ENCODE data around the gene RBM12. TPM values are rescaled to one million over a fixed set of nuclear protein-coding genes. Genes with fewer than 3 reads are reported as not detected.

RBM12 gene, protein sequence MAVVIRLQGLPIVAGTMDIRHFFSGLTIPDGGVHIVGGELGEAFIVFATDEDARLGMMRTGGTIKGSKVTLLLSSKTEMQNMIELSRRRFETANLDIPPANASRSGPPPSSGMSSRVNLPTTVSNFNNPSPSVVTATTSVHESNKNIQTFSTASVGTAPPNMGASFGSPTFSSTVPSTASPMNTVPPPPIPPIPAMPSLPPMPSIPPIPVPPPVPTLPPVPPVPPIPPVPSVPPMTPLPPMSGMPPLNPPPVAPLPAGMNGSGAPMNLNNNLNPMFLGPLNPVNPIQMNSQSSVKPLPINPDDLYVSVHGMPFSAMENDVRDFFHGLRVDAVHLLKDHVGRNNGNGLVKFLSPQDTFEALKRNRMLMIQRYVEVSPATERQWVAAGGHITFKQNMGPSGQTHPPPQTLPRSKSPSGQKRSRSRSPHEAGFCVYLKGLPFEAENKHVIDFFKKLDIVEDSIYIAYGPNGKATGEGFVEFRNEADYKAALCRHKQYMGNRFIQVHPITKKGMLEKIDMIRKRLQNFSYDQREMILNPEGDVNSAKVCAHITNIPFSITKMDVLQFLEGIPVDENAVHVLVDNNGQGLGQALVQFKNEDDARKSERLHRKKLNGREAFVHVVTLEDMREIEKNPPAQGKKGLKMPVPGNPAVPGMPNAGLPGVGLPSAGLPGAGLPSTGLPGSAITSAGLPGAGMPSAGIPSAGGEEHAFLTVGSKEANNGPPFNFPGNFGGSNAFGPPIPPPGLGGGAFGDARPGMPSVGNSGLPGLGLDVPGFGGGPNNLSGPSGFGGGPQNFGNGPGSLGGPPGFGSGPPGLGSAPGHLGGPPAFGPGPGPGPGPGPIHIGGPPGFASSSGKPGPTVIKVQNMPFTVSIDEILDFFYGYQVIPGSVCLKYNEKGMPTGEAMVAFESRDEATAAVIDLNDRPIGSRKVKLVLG
- total RNA-seq, result 39.8 and 40.2 TPM in 2 replicates

DNA sequence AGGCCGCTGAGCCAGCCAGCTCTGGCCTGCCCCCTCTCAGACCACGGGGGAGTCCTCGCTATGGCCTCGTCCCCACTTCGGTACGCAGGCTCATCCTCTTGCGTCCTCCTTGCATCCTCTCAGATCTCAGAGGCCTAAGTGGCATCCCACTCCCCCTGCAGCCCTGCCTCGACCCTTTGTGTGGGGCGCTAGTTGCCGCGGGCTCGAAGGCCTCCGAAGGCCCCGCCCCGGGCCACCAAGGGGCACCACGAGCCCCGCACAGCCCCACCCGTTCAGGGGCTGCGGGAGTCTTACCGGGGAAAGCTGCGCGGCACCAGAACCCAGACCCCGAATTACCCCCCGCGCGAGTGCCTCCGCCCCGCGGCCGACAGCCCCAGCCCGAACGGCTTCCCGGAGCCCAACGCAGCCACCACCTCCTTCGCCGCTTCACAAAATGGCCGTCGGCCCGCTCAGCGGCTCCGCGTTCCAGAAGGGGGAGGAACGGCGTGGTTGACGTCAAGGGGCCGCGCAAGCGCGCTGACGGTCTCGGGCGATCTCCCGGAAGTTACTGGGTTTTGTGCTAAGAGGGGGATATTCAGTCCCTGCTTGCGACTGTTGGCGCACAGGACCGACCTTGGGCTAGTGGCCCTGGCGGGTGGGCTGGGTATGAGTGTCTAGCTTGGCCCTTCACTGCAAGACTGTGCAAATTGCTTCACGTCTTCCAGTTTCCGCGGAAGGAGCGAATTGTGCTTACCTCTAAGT is at the start of gene RBM12, which contains the start of gene CPNE1:
TSS of gene RBM12 (minus strand) at position 435 of the 741 bp plus-strand sequence. CDS start 9,578 bp downstream, outside the sequence.
TSS of gene CPNE1 (minus strand) at position 435 of the 741 bp plus-strand sequence. CDS start 31,977 bp downstream, outside the sequence.

DNA sequence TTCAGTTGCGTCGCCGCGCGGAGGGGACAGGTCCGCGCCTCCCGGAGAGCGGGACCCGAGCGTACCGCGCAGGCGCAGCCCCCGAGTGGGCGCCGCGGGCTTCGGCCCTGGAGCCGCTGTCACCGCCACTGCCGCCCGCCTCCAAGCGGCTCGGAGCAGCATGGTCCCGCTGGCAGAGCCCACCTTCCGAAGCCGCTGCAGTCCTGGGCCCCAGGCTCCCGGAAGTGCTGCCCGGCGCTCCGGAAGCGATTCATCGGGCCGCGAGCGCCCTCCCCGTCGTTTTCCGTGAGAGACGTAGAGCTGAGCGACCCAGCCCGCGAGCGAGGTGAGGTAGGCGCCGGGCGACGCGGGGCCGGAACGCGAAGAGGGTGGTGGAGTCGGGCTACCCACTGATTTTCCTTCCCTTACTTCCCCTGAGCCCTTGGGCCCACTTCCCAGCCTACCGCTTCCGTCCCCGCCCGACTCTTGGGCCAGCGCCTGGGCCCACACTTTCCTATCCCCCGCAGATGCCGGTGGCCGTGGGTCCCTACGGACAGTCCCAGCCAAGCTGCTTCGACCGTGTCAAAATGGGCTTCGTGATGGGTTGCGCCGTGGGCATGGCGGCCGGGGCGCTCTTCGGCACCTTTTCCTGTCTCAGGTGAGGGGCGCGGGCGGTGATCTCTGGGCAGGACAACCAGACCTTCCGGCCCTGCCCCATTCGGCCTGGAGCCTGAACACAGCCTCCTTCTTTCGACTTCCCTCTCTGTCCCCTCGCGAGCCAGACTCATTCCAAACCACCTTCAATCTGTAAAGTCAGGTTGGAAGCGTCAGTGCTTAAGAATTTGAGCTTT is 34.6 kb upstream of the RBM12 start, which contains the start of the genes NFS1 and ROMO1:
TSS of gene NFS1 (minus strand) at position 226 of the 830 bp plus-strand sequence. CDS start at position 162, 64 bp downstream.
TSS of gene ROMO1 (plus strand) at position 279 of the 830 bp plus-strand sequence. CDS start at position 507, 228 bp downstream.

DNA sequence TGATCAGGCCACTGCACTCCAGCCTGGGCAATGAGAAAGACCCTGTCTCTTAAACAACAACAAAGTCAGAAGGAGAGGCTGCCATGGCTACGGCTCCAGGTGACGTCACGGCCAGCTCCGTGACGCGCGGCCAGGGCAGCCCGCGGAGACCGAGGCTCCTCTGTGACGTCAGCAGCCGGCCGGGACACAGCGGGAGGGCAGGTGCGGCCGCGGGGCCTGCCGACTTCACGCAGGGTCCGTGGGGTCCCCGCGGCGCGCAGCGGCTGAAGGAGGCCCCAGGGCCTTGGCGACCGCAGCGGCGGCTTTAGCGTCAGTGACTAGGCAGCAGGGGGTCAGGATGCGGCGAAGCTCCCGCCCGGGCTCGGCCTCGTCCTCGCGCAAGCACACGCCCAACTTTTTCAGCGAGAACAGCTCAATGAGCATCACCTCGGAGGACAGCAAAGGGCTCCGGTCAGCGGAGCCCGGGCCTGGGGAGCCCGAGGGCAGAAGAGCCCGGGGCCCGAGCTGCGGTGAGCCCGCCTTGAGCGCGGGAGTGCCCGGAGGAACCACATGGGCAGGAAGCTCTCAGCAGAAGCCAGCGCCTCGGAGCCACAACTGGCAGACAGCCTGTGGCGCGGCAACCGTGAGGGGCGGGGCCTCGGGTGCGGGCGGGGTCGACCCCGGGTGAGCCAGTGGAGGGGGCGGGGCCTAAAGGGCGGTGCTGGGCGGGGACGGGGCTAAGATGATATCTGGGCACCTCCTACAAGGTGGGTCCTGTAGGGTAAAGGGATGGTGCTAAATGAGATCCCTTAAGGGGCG is 48.8 kb downstream of the RBM12 start, which contains the start of gene SPAG4:
TSS of gene SPAG4 (plus strand) at position 163 of the 798 bp plus-strand sequence. CDS start at position 338, 175 bp downstream.

Other genes starting within 250 kb of the RBM12 start
- 19.0 and 41.3 TPM in 2 replicates for gene GDF5, start 226.7 kb downstream of the RBM12 start, total RNA-seq
- gene CEP250, start 209.3 kb downstream of the RBM12 start, total RNA-seq, result 38.4 and 61.1 TPM in 2 replicates
- not detected in 2 replicates for gene C20orf173, start 135.2 kb downstream of the RBM12 start, total RNA-seq
- 479 and 518 TPM in 2 replicates for gene ERGIC3, start 122.8 kb downstream of the RBM12 start, total RNA-seq
- gene SPAG4, start 49.1 kb downstream of the RBM12 start, total RNA-seq, result 18.4 and 23.3 TPM in 2 replicates
- 103 and 159 TPM in 2 replicates for gene CPNE1, start within 50 bp of the RBM12 start, total RNA-seq
- 55.8 and 61.7 TPM in 2 replicates for gene NFS1, start 34.5 kb upstream of the RBM12 start, total RNA-seq
- 98.0 and 100 TPM in 2 replicates for gene ROMO1, start 34.5 kb upstream of the RBM12 start, total RNA-seq
- 237 and 252 TPM in 2 replicates for gene RBM39, start 77.4 kb upstream of the RBM12 start, total RNA-seq
- gene PHF20, start 107.1 kb upstream of the RBM12 start, total RNA-seq, result 43.9 and 53.5 TPM in 2 replicates

Data from smooth muscle cell of the pulmonary artery (primary cell).